RKO (cell line): ENCODE results near the gene DNAH9.

Experiments used
- DNase-seq: peaks from one replicate; pipeline ENCODE4 v3.0.0-alpha.2; 2016; ENCODE audit warnings: low spot score

Gene DNAH9

GRCh38 chr17:11671126-11671525, 72.9 kb downstream of the DNAH9 start:
- peak; percentile 47 for DNase-seq

GRCh38 chr17:11682646-11683045, 84.4 kb downstream of the DNAH9 start:
- no peak for DNase-seq

DNA sequence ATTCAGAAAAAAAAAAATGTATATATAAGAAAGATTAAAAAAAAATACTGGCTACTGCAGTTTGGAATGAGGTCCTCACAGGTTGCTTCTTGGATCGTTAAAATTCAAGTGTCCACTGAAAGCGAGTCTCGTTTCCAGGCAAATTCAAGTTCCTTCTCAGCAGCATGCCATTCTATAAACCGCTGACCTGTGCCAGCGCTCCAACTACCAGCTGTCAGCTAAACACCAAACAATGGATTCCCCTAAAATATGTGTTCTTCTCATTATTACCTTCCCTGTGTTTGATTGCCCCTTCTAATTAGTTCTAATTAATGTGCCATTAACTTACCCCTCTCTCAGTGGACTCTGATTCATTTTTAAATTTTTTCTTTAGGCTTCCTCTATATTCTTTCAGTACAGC, 92.4 kb downstream of the DNAH9 start:
- no peak for DNase-seq

DNA sequence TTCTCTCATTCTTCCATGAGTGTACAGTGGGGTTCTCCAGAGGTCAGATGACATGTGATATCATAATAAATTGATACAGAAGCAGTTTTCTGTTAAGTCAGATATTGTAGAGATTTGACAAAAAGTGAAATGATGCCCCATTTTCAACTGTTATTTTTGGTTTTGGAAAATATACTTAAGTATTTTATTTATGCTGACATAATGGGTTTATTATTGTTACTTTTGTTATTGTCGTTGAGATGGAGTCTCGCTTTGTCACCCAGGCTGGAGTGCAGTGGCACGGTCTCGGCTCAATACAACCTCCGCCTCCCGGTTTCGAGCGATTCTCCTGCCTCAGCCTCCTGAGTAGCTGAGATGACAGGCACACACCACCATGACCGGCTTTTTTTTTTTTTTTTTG, 94.4 kb downstream of the DNAH9 start:
- no peak for DNase-seq

DNA sequence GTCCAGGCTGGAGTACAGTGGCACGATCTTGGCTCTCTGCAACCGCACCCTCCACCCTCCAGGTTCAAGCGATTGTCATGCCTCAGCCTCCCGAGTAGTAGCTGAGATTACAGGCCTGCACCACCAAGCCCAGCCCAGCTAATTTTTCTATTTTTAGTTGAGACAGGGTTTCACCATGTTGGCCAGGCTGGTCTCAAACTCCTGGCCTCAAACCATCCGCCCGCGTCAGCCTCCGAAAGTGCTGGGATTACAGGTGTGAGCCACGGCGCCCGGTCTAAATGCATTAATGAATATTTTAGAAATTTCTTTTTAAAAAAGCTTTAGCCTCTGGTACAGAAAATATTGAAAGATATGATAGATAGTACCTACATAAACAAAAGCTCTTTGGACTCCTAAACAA, 95.0 kb downstream of the DNAH9 start:
- no peak for DNase-seq

DNA sequence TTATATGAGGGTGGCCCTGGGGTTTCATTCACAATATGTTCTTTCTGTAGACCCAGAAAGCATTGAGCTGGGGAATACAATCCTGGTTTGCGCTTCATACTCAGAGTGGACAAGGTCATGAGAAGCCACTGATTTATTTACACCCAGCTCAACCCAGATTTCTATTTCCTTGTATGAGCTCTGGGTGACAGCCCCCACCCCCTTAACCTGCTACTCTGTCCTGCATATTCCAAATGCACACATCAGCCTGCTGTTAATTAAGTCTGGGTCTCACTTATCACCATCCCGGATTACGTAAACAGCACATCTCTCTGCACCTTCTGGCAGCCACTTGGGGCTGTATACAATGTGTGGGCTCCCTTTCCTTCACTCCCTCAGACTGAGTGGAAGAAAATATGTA, 102.4 kb downstream of the DNAH9 start:
- DNase-seq = no peak

GRCh38 chr17:11701911-11702310, 103.6 kb downstream of the DNAH9 start:
- no peak for DNase-seq

GRCh38 chr17:11704041-11704440, 105.8 kb downstream of the DNAH9 start:
- no peak for DNase-seq

GRCh38 chr17:11705111-11705510, 106.8 kb downstream of the DNAH9 start:
- peak; percentile 13 for DNase-seq

DNA sequence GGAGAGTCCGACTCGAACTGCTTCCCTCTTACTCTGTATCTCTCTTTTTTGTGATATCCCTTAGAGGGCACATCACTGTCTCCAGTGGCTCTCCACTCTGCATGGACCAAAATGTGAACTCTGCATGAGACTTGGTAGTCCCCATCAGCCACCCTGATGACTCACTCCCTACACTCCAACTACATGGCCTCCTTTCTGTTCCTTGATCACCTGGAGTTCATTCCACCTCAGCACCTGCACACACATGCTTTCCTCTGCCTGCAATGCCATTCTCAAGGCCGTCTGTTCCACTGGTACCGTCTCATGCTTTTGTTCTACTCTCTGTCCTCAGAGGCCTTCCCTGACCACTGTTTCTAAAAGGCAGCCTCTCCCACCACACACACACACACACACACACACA, 109.3 kb downstream of the DNAH9 start:
- no peak for DNase-seq

GRCh38 chr17:11712456-11712855, 114.2 kb downstream of the DNAH9 start:
- DNase-seq = no peak

DNA sequence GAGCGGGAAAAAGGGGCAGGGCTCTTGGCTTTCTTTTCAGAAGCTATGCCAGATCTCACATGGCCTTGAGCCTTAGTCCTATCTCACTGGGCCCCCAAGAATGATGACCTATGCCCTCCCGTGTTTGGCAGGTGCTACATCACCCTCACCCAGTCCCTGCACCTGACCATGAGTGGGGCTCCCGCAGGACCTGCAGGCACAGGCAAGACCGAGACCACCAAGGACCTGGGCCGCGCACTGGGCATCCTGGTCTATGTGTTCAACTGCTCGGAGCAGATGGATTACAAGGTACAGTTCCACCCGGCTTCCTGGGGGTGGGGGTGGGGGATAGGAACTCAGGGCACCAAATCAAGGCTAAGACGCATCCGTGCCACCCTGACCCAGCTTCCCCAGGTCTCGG, 120.9 kb downstream of the DNAH9 start:
- DNase-seq = no peak

- DNase-seq = peak; percentile 12
Measured at GRCh38 chr17:11719856-11720255, 121.6 kb downstream of the DNAH9 start.

DNA sequence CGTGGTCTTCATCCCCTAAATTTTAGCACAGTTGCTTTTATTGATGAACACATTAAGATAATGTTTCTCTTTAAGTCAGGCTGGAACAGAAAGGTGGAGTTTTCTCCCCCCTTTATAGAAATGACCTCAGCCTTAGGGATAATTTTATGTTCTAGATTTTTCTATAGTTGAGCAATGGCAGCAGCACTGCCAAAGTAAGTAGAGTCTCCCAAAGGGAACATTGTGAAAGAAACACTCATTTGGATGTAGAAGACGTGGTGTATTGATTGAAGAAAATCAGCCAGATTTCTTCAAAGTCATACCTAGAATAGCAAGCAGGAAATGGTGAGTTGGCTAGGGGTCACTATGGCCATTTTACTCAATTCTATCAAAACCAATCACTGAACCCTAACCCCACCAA, 122.5 kb downstream of the DNAH9 start:
- no peak for DNase-seq

DNA sequence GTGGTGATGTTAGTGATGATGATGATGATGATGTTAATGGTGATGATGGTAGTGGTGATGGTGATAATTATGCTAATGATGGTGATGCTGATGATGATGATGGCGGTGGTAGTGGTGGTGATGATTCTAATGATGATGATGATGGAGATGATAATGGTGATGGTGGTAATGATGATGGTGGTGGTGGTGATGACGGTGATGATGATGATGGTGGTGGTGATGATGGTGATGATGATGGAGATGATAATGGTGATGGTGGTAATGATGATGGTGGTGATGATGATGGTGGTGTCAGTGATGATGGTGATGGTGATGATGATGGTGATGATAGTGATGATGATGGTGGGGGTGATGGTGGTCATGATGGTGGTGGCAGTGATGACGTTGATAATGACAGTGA, 132.5 kb downstream of the DNAH9 start:
- no peak for DNase-seq

DNA sequence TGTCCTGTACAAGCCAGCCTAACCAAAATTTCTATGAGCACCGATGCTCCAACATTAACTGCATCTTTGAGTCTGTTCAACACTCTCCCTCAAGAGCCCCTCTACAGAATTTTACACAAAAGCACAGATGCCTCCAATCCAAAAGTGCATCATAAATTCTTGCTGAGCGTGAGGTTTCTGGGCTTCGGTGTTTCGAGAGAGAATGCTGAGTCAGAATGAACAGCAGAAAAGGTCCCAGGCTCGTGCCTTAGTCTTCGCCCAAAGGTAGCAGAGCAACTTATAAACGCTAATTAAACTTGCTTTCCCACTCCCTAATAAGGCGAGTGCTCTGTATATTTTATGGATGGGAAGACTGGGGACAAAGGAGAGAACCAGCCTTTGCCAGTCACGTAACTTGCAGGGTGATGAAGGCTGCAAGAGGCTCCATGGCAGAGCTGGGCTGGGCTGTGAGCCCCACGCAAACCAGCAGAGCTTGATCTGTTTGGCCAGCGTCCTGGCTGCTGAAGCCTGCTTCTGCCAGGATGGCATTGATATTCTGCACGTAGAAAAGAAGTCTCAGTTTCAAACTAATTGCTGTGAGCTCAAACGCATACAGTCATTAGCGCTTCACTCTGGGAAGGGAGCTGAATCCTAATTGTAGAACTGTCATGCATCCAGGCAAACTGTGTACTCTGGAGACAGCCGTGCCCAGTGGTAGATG, 138.5 kb downstream of the DNAH9 start:
- DNase-seq = no peak

DNA sequence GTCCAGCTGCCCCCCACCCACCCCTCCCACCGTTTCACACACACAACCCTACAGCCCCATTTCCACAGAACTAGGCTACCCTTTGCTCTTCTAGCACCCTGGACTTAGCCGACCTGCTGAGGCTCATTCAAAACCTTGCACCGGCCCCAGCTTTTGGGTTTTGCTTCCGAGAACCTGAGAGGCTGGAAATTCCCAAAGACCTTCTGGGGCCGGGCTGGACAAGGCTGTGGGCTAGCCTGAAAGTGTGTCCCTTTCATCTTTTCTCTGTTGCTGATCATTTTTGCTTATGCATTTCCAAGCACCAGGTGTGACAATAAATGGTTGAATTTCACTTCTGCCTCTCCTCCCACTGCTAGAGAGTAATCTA, 139.0 kb downstream of the DNAH9 start:
- DNase-seq = no peak

- DNase-seq = no peak
Measured at GRCh38 chr17:11738151-11738550, 139.9 kb downstream of the DNAH9 start.

- DNase-seq = no peak
Measured at GRCh38 chr17:11739351-11739750, 141.1 kb downstream of the DNAH9 start.

DNA sequence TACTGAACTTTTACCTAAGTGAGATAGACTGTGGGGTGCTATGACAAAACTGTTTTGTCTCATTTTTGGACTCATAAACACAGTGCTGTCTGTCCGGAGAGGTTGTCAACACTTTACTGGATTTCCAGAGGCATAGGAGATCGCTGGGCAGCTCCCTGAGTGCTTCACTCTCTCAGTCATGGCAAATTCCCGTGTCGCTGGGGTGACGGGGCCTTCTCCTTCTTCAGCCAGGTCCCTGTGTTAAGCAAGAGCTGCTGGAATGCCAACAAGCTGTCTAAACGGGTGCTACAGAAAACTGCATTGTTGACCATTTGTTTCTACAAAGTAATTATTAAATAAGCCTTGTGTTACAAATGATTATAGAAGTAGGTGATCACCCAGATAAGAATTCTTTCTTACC, 141.6 kb downstream of the DNAH9 start:
- no peak for DNase-seq

- no peak for DNase-seq
Measured at GRCh38 chr17:11742886-11743285, 144.6 kb downstream of the DNAH9 start.

- DNase-seq = no peak
Measured at GRCh38 chr17:11744696-11745095, 146.4 kb downstream of the DNAH9 start.

DNA sequence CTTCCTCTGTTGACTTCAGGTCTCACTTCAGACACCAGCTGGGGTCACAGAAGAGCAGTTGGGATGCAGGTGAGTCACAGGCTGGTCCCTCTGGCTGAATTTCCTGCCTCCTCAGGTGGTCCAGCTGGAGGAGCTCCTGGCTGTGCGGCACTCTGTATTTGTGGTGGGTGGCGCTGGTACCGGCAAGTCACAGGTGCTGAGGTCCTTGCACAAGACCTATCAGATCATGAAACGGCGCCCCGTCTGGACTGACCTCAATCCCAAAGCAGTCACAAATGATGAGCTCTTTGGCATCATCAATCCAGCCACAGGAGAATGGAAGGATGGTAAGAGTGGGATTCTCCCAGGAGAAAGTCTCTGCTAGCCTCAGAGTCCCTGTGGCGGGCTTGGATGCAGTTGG, 149.2 kb downstream of the DNAH9 start:
- DNase-seq = no peak

DNA sequence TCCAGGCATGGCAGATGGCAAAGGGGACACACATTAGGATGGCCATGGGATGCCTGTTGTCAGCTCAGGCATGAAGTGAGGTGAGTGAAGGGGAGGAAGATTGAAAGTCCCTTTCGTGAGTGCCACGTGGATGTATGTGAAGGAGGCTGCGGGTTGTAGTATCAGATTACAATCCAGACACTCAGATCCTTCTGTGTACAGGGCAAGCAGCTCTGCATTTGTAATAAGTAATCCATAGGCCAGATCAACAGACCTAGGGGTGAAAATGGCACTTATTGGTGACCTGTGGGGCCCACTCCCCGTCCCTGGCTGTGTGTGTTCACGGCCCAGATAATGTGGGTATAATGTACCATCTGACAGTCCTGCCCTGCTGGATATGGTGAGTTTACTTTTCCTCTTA, 159.5 kb downstream of the DNAH9 start:
- DNase-seq = no peak

DNA sequence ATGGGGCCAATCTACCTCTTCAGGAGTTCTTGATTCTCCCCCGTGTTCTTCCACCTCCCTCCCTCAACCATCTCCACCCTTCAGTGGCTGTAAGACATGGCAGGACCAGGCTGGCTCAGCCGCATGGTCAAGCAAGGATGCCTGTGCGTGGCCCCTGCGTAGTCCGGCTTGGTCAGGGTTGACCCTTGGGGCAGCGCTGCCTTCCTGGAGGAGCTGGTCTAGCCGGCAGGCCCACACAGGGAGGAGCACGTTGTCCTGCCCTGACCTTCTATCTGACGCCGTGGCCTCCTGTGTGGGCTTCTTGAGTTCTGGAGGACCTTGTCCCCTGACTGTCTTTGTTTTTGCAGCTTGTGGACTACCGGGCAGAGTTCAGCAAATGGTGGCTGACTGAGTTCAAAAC, 169.8 kb downstream of the DNAH9 start:
- no peak for DNase-seq
